AG04450 (cell line): ENCODE data around the gene PIK3AP1. TPM values are rescaled to one million over a fixed set of nuclear protein-coding genes. Genes with fewer than 3 reads are reported as not detected.

Experiments
- CTCF ChIA-PET: fragments of 300-600, 350-600 bp; formaldehyde crosslinking; extraction: SDS; loops from one replicate; lab custom pipeline; 2022; ENCODE audit warnings: antibody characterized with exemption, inconsistent platforms; lab: Charles Lee
- POLR2A ChIA-PET: fragments of 350-600 bp; formaldehyde crosslinking; extraction: SDS; loops from one replicate; lab custom pipeline; 2021; ENCODE audit warnings: antibody characterized with exemption, inconsistent platforms; lab: Yijun Ruan, JAX
- DNase-seq: peaks from one replicate; pipeline ENCODE4 v3.0.0-alpha.2; 2011; ENCODE audit warnings: low read depth, low spot score
- H3K27ac ChIP-seq: one replicate; pipeline ENCODE4 v1.5.1; 2012; ENCODE audit warnings: low read depth, low read length, control low read depth
- H3K27me3 ChIP-seq: one replicate; pipeline ENCODE4 v1.6.0; 2012; ENCODE audit warnings: low read length; ENCODE audit not compliant: control insufficient read depth, insufficient read depth
- H3K4me3 ChIP-seq: 2 replicates; pipeline ENCODE4 v1.5.1; 2011; ENCODE audit warnings: mild to moderate bottlenecking, low read depth, low read length, control low read depth
- H3K9me3 ChIP-seq: 2 replicates; pipeline ENCODE4 v1.5.1; 2012; ENCODE audit warnings: low read length; ENCODE audit not compliant: control insufficient read depth, insufficient read depth
- polyA plus RNA-seq: library from polyadenylated mRNA; depleted of rRNA; stranded (reverse); fragments of >200 nt; gene quantifications from 2 replicates; pipeline ENCODE4 v1.2.3, GENCODE V29; 2011
- TF ChIP-seq, protein P1 (sequence below): IDR thresholded peaks from 2 replicates; pipeline ENCODE4 v1.5.1; 2011; ENCODE audit warnings: low read depth, low read length, control low read depth, inconsistent platforms

Gene PIK3AP1
- polyA plus RNA-seq, 1 experiment, result 0.05 TPM

GRCh38 chr10:96638696-96639095 is 81.6 kb downstream of the PIK3AP1 start:
- no peak for DNase-seq
- ChIA-PET POLR2A (no interaction called here), CTCF (interaction anchor here (0.6 to 2.0 kb wide), 6 partner anchors 36 to 434 kb away, joined by 3 to 5 read pairs (median 3); no protein-coding TSS in a partner anchor)
- Histone ChIP-seq H3K9me3 (no peaks in the 10 kb centered on the region), H3K27ac (no peak overlapping the region), H3K27me3 (peaks cover 7% of the 10 kb centered on the region), H3K4me3 (no peak overlapping the region)
- TF ChIP-seq, protein P1, sequence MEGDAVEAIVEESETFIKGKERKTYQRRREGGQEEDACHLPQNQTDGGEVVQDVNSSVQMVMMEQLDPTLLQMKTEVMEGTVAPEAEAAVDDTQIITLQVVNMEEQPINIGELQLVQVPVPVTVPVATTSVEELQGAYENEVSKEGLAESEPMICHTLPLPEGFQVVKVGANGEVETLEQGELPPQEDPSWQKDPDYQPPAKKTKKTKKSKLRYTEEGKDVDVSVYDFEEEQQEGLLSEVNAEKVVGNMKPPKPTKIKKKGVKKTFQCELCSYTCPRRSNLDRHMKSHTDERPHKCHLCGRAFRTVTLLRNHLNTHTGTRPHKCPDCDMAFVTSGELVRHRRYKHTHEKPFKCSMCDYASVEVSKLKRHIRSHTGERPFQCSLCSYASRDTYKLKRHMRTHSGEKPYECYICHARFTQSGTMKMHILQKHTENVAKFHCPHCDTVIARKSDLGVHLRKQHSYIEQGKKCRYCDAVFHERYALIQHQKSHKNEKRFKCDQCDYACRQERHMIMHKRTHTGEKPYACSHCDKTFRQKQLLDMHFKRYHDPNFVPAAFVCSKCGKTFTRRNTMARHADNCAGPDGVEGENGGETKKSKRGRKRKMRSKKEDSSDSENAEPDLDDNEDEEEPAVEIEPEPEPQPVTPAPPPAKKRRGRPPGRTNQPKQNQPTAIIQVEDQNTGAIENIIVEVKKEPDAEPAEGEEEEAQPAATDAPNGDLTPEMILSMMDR, result no peak

DNA sequence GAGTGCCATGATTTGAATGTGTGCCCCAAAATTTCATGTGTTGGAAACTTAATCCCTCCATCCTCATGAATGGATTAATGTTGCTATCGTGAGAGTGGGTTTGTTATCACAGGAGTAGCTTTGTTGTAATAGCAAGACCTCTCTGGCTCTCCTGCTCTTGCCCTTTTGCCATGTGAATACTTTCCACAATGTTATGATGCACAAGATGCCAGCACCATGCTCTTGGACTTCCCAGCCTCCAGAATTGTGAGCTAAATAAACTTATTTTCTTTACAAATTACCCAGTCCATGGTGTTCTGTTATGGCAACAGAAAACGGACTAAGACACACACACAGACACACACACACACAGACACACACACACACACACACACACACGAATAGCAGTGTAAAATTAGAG is 82.2 kb downstream of the PIK3AP1 start:
- H3K27me3 ChIP-seq, result peaks cover 7% of the 10 kb centered on the region
- POLR2A ChIA-PET, result no interaction called here
- no peak for DNase-seq
- no peaks in the 10 kb centered on the region for H3K9me3 ChIP-seq
- no peak overlapping the region for H3K27ac ChIP-seq
- TF ChIP-seq, protein P1, result no peak
- CTCF ChIA-PET, result interaction anchor here (1.0 kb wide), 2 partner anchors 36 to 53 kb away, joined by 3 read pairs; no protein-coding TSS in a partner anchor
- H3K4me3 ChIP-seq, result no peak overlapping the region

GRCh38 chr10:96637709-96638108 is 82.6 kb downstream of the PIK3AP1 start:
- Histone ChIP-seq H3K4me3 (no peak overlapping the region), H3K27me3 (peaks cover 7% of the 10 kb centered on the region), H3K27ac (no peak overlapping the region), H3K9me3 (no peaks in the 10 kb centered on the region)
- CTCF ChIA-PET, result interaction anchor here (1.0 to 1.1 kb wide), 2 partner anchors 16 to 37 kb away, joined by 3 read pairs; no protein-coding TSS in a partner anchor
- POLR2A ChIA-PET, result no interaction called here
- no peak for DNase-seq
- TF ChIP-seq, protein P1, result no peak

GRCh38 chr10:96636551-96636950 is 83.8 kb downstream of the PIK3AP1 start:
- no peak for DNase-seq
- Histone ChIP-seq H3K27ac (no peak overlapping the region), H3K9me3 (no peaks in the 10 kb centered on the region), H3K27me3 (peaks cover 7% of the 10 kb centered on the region), H3K4me3 (no peak overlapping the region)
- TF ChIP-seq, protein P1, result no peak
- ChIA-PET POLR2A (interaction anchor here (0.6 kb wide), 1 partner anchor 17 kb away, joined by 4 read pairs; no protein-coding TSS in a partner anchor), CTCF (interaction anchor here (1.1 kb wide), 1 partner anchor 17 kb away, joined by 3 read pairs; no protein-coding TSS in a partner anchor)

DNA sequence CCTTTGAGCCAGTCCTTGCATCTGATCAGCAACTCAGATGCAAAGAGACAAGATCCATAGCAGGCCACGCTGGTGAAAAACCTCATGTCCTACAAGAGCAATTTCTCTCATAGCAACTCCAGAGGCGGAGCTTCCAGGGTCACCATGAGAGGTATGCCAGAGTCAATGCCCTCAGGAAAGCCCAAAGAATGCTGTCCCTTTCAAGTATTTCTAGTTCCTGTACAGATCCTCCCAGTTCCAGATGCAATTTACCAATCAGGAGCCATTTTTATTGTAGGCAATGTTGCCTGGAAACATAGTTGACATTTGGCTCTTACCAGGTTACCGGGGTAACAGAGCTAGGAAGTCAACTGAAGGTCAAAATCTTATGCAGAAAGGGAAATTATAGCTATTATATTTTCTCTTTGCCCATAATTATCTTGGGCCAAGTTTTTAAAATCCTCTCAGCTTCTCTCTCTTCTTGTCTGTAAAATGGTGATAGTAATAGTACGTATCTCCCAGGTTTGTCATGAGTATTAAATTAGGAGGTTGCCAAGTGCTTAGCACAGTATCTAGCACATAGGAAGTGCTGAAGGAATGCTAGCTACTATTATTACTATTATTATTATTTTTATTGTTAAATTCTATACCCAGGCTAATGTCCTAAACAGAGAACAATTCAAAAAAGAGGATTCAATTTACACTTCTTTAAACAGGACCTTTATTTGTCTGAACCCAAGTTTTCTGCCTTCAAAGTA is 87.2 kb downstream of the PIK3AP1 start:
- DNase-seq, result no peak
- no peak overlapping the region for H3K27ac ChIP-seq
- no peaks in the 10 kb centered on the region for H3K27me3 ChIP-seq
- TF ChIP-seq, protein P1, result no peak
- ChIA-PET CTCF (interaction anchor here (1.0 to 1.3 kb wide), 2 partner anchors 8 to 602 kb away, joined by 3 read pairs; no protein-coding TSS in a partner anchor), POLR2A (no interaction called here)
- H3K9me3 ChIP-seq, result no peaks in the 10 kb centered on the region
- no peak overlapping the region for H3K4me3 ChIP-seq
